Neural crest cell (in vitro differentiated cells): ENCODE results near the gene VEZF1. TPM values are rescaled to one million over a fixed set of nuclear protein-coding genes. Genes with fewer than 3 reads are reported as not detected.

ENCODE experiments used
- DNase-seq: peaks from one replicate; pipeline ENCODE4 v3.0.0; 2021; ENCODE audit warnings: low read depth, mixed read lengths, low spot score
- H3K27ac Mint-ChIP-seq: one replicate; pipeline ENCODE4 v1.8.0; 2021; ENCODE audit warnings: mild to moderate bottlenecking, mixed read lengths; ENCODE audit not compliant: unreplicated experiment
- H3K27me3 Mint-ChIP-seq: 2 replicates; pipeline ENCODE4 v1.8.0; 2021; ENCODE audit warnings: low read depth, mild to moderate bottlenecking, mixed read lengths
- H3K36me3 Mint-ChIP-seq: 2 replicates; pipeline ENCODE4 v1.8.0; 2021; ENCODE audit warnings: low read depth, mild to moderate bottlenecking, mixed read lengths
- H3K4me1 Mint-ChIP-seq: 2 replicates; pipeline ENCODE4 v1.8.0; 2021; ENCODE audit warnings: mixed read lengths
- H3K4me3 Mint-ChIP-seq: one replicate; pipeline ENCODE4 v1.8.0; 2021; ENCODE audit warnings: mild to moderate bottlenecking, mixed read lengths
- H3K9me3 Mint-ChIP-seq: 2 replicates; pipeline ENCODE4 v1.8.0; 2021; ENCODE audit warnings: mixed read lengths
- CTCF ChIP-seq: fragments of 200-600 bp; sonication (generic); conservative IDR thresholded peaks from 2 replicates; pipeline ENCODE4 v1.5.0; 2021; ENCODE audit warnings: antibody characterized with exemption, mild to moderate bottlenecking
- total RNA-seq: library from RNA; stranded (reverse); gene quantifications from 2 replicates; pipeline ENCODE4 v1.2.1, GENCODE V29; 2021

VEZF1 gene
- total RNA-seq, 1 donor from 2014 or later, result 139 TPM

DNA sequence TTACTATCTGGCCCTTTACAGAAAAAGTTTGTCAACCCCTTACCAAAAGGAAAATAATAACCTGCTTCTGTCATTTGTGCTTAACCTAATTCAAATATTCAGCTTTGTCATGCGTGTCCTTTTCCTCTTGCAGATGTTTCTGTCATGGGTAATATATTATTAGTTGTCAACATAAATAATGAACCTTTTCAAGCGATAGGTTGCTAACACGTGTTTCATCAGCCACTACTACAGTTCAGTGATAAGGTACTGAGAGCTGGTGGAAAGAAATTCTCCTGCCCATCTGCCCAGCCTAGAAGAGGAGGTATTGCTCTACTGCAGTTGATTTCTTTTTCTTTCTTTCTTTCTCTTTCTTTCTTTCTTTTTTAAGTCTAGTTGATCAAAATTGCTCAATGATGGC lies 31.0 kb upstream of the VEZF1 start:
- TF ChIP-seq CTCF, result no peak
- H3K27me3 Mint-ChIP-seq, result no peaks in the 10 kb centered on the region
- no peaks in the 10 kb centered on the region for H3K36me3 Mint-ChIP-seq
- H3K27ac Mint-ChIP-seq, result no peak overlapping the region
- H3K9me3 Mint-ChIP-seq, result no peaks in the 10 kb centered on the region
- H3K4me3 Mint-ChIP-seq, result no peak overlapping the region
- no peaks in the 10 kb centered on the region for H3K4me1 Mint-ChIP-seq
- DNase-seq, result no peak

DNA sequence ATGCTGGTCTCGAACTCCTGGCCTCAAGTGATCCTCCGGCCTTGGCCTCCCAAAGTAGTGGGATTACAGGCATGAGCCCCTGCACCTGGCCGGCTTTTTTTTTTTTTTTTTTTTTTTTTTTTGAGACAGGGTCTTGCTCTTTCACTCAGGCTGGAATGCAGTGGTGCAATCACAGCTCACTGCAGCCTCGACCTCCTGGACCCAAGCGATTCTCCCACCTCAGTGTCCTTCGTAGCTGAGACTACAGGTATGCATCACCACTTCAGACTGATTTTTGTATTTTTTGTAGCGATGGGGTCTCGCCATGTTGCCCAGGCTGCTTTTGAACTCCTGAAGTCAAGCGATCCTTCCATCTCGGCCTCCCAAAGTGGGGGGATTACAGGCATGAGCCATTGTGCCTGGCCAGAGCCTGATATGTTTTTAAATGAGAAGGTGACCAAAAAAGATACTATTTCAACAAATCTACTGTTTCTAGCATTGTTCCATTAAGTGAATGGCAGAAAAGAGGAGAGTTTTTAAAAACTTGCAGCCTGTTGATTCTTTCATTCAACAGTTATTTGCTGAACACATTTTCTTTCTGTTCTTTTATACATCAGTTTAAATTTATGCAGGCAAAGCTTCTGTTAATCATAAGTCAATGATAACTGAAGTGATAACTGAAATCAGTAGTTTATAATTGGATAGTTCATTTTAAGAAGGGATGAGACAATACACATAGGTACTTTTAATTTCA lies 22.2 kb upstream of the VEZF1 start:
- peaks cover 12% of the 10 kb centered on the region for H3K27me3 Mint-ChIP-seq
- no peak for TF ChIP-seq CTCF
- H3K36me3 Mint-ChIP-seq, result peaks cover 34% of the 10 kb centered on the region
- H3K4me1 Mint-ChIP-seq, result peaks cover 43% of the 10 kb centered on the region
- no peak overlapping the region for H3K27ac Mint-ChIP-seq
- no peak for DNase-seq
- H3K9me3 Mint-ChIP-seq, result peaks cover 5% of the 10 kb centered on the region
- peak overlapping the region; percentile 54 for H3K4me3 Mint-ChIP-seq

GRCh38 chr17:58007781-58008706 lies 20.0 kb upstream of the VEZF1 start:
- Mint-ChIP-seq H3K4me3 (peak overlapping the region; percentile 100), H3K27me3 (peaks cover 12% of the 10 kb centered on the region), H3K9me3 (peaks cover 5% of the 10 kb centered on the region), H3K4me1 (peaks cover 65% of the 10 kb centered on the region), H3K36me3 (peaks cover 46% of the 10 kb centered on the region), H3K27ac (peak overlapping the region; percentile 100)
- no peak for DNase-seq
- no peak for TF ChIP-seq CTCF

- H3K27ac Mint-ChIP-seq, result peak within 1 kb of the TSS; percentile 100
- peaks cover 74% of the 10 kb centered on the region for H3K4me1 Mint-ChIP-seq
- H3K9me3 Mint-ChIP-seq, result peaks cover 5% of the 10 kb centered on the region
- peak within 1 kb of the TSS; percentile 100 for H3K4me3 Mint-ChIP-seq
- no peak for TF ChIP-seq CTCF
- H3K36me3 Mint-ChIP-seq, result peaks cover 51% of the 10 kb centered on the region
- peaks cover 12% of the 10 kb centered on the region for H3K27me3 Mint-ChIP-seq
- DNase-seq, result peak; percentile 95
Observed at GRCh38 chr17:58006924-58007780, 19.1 kb upstream of the VEZF1 start, which contains the start of gene SRSF1. TSS of gene SRSF1 (minus strand) at chr17:58007246. CDS start at chr17:58007137, 109 bp downstream.

- Mint-ChIP-seq H3K27ac (peak overlapping the region; percentile 100), H3K27me3 (peaks cover 12% of the 10 kb centered on the region), H3K9me3 (peaks cover 5% of the 10 kb centered on the region), H3K36me3 (peaks cover 52% of the 10 kb centered on the region), H3K4me3 (peak overlapping the region; percentile 100), H3K4me1 (peaks cover 80% of the 10 kb centered on the region)
- DNase-seq, result peak; percentile 57
- no peak for TF ChIP-seq CTCF
Observed at GRCh38 chr17:58006560-58006923, 18.5 kb upstream of the VEZF1 start.
